GM18507 (cell line): ENCODE results near the gene YIF1A.
"Not testable (repeated sequence)": the region's sequence is repeated elsewhere in the genome, so short reads cannot be mapped to it uniquely, and the experiment has no call there.

Experiments
- DNase-seq: peaks from one replicate; pipeline ENCODE4 v3.0.0; 2011; ENCODE audit warnings: low read depth; ENCODE audit not compliant: insufficient read length; ENCODE audit errors: extremely low spot score
- FAIRE-seq: peaks from 2 replicates; lab custom pipeline; 2011; peaks lifted over from hg19 to GRCh38; lab: Jason Lieb, UNC

The YIF1A gene

DNA sequence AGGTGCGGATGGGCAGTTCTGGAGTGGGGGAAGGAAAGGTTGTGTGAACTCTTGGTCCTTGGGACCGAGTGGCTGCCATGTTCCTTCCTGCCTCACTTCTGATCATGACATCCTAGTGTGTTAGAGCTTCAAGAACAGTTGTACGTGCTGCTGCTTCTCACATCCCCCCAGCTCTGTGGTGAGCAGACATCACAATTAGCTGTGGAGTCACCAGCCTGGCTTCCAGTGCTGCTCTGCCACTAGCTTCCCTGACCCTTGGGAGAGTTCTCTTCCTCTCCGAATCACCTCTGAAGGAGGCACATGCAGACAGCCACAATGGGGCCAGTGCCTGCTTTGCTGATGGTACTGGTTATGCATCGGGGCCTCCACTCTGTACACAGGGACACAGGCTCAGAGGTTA lies 26.8 kb downstream of the YIF1A start:
- DNase-seq (no peak), FAIRE-seq (no peak)

DNA sequence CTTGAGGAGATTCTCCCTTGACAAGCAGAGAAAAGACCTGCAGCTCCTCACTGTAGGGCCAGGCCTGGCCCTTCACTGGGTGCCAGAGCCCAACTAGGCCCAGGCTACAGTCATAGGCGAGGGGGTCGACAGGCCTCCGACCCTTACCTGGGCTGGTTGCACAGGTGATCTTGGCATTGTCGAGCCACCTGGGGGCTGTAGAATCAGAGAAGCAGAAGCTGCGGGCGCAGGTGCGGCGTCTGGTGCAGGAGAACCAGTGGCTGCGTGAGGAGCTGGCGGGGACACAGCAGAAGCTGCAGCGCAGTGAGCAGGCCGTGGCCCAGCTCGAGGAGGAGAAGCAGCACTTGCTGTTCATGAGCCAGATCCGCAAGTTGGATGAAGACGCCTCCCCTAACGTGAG lies 27.4 kb downstream of the YIF1A start:
- DNase-seq, result no peak
- FAIRE-seq, result no peak

DNA sequence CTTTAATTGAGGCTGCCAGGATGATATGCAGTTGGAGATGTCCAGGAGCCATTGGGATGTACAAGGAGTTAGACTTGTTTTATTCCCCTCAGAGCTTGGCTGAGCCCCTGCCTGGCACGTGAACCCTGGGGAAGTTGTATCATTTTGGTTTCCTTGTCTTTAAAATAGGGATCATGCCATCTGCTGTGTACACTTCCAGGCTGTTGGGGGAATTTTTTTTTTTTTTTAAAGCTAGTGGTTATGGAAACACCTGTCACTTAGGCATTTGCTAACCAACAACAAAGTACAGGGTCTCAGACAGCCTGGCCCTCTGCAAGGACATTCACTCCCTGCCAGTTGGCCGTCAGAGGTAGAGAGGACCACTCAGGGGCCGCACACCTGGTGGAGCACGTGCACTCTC lies 29.0 kb downstream of the YIF1A start:
- no peak for DNase-seq
- FAIRE-seq, result no peak

DNA sequence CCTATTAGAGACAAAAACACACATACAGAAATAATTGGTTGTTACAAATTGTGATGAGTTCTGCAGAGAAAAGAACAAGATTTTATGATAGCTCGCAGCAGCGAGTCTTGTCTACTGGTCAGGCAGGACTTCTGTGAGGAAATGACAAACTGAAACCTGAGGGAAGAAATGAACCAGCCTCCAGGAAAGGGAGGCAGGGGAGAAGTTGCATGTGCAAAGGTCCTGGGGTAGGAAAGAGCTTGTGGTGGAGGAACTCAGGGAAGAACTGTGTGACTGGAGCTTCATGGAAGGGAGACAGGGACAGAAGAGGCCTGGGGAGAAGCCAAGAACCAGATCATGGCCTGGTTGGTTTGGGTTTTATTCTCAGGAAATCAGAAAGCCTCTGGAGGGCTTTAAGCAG lies 29.7 kb downstream of the YIF1A start:
- DNase-seq (no peak), FAIRE-seq (no peak)

DNA sequence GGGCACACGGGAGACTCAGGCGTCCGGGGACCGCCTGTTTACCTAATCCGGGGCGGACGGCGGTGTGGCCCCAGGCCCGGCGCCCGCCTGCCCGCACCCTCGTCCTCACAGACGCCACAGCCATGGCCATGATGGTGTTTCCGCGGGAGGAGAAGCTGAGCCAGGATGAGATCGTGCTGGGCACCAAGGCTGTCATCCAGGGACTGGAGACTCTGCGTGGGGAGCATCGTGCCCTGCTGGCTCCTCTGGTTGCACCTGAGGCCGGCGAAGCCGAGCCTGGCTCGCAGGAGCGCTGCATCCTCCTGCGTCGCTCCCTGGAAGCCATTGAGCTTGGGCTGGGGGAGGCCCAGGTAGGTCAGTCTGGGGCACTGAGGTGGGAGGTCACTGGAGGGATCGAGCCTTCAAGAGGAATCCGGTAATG lies 30.5 kb downstream of the YIF1A start:
- DNase-seq (no peak), FAIRE-seq (no peak)

DNA sequence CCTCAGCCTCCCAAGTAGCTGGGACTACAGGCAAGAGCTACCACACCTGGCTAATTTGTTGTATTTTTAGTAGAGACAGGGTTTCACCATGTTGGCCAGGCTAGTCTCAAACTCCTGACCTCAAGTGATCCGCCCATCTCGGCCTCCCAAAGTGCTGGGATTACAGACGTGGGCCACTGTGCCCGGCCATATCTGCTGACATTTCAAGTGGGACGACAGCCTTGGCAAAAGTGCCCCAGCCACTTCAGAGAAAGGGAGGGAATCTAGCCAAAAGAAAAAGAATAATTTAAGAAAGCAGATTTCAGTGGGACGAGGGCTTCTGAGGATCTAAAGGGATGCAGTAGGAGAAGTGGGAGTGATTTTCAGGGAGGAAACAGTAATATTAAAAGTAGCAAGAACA lies 35.9 kb downstream of the YIF1A start:
- DNase-seq, FAIRE-seq: not testable (repeated sequence)

DNA sequence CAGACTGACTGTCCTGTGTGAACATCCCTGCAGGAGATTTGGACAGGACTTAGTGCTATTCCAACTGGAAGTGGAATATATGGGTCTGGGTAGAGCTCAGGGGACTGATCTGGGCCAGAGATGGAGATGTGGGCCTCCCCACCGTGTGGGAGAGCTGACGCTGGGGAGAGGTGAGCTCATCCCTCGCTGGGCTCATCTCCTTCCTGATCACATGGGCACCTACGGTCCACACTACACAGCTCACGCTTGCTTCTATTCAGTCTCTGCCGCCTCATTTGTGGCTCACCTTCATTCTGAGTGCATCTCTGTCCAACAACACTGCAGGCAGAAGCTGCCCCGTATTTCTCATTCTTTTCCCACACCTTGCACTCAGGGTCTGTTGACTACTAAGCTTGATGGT lies 37.1 kb downstream of the YIF1A start:
- no peak for DNase-seq
- FAIRE-seq, result no peak

DNA sequence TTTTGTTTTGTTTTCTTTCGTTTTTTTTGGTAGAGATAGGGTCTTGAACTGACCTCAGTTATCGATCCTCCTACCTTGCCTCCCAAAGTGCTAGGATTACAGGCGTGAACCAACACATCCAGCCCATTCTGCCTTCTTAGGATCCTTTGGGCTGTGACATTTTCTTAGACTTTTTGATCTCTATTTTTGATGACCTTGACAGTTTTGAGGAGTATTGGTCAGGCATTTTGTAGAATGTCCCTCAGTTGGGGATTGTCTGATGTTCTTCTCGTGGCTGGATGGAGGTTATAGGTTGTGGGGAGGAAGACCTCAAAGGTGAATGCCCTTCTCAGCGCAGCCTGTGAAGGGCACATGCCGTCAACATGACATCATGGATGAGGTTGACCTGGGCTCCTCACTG lies 40.0 kb downstream of the YIF1A start:
- FAIRE-seq (no peak), DNase-seq (no peak)

DNA sequence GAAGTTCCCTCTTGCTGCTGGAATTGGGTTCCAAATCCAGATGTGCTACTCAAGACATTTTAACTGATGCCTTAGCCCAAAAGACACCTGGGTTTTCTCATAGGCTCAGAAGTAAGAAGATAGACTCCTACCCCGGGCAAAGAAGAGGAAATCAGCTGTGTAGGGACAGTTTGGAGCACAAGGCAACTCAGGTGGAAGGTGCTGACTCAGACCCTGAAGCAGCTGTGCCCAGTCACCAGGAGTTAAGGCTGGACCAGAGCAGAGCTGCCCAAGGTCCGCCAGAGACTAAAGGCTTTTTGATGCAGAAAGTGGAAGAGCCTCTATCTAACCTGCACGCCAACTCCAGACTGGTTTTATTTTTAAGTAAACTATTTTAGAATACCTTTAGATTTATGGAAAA lies 41.1 kb downstream of the YIF1A start:
- FAIRE-seq (no peak), DNase-seq (no peak)

DNA sequence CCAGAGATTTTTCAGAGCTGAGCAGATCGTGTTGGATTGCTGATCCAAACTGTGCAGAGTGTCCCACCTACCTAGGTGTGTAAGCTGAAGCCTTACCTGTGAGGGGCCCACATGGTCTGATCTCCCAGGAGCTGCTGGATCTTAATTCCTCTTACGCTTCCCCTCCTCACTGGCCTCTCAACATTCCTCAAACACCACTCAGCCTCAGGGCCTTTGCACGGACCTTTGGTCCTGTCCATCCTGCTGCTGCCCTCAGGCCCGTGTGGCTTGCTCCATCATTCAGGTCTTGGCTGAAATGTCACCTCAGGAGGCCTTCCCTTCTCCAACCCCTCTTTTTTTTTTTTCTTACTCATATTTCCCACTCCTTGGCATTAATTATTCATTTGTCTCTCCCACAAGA lies 41.6 kb downstream of the YIF1A start:
- no peak for DNase-seq
- FAIRE-seq, result no peak

DNA sequence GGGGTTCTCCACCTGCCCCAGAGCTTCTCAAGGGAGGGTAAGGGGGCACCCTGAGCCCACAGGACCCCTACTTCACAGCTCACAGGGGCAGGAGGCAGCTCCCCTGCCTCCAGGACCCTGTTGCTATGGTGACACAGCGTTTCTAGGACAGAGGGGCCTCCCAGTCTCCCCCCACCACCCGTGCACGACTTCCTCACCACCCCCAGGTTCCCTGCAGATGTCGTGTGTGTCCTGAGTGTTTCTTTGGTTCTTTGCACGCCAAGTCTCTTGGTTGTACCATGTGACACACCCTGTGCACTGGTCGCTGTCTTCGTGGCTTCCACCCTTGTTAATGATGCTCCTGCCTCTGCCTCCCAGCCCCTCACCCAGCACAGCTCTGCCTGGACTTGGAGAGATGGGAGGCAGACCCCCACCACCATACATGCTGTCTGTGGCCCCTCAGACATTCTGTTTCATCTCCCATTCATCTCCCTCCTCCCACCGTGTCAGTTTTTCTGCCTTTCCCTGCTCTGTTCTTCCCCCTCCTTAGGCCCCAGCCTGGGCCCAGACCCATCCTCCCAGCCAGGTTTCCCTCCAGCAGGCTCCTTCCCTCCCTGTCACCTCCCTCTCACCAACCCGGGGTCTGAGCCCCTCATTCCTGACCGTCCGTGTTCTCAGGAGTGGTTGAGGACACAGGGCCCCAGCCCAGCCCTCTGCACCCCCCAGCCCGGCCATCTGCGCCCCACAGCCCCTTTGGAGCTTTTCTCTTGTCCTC lies 45.0 kb downstream of the YIF1A start:
- DNase-seq (no peak), FAIRE-seq (no peak)

DNA sequence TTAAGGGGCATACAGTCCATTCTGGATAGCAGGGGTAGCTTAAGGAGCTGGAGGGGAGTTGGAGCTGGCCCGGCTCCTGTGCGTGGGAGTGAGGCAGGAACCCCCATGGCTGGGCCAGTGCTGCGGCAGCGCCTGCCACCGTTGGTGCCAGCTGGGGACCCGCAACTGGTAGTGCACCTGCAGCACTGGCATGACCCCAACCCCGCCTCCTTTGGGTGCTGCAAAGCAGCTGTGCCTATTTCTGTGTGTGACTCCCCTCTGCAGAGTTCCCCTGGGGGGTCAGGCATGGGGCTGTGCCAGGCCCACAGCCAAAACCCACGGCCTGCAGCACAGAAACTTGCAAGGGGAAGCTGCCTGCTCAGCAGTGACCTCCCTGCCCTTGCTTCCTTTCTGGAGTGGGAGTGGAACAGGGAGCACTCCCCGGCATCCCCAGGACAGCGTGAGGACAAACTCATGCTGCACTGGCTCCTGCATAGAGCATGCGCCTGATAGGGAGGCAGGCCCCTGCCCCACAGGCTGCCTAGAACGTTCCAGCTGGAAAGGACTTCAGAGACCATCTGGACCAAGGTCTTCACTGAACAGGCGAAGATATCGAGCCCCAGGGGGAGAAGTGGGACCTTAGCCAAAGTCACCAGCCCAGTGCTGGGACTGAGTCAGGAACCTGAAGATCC lies 46.7 kb downstream of the YIF1A start:
- DNase-seq (no peak), FAIRE-seq (no peak)

DNA sequence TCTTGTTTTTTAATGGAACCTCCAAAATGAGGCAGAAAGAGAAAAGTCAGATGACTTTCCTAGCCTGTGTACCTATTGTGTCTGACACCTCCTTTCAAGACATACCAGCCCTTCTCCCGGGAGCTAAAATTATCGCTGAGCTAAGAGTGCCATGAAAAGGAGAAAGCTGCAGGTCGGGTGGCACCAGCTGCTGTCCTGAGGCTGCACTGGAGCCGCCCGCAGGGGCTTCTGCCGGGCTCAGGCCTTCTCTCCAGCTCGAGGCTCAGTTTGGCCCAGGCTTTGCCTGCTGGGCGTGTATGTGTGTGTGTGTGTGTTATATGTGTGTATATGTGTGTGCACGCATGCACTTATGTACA lies 48.2 kb downstream of the YIF1A start:
- DNase-seq (no peak), FAIRE-seq (no peak)

DNA sequence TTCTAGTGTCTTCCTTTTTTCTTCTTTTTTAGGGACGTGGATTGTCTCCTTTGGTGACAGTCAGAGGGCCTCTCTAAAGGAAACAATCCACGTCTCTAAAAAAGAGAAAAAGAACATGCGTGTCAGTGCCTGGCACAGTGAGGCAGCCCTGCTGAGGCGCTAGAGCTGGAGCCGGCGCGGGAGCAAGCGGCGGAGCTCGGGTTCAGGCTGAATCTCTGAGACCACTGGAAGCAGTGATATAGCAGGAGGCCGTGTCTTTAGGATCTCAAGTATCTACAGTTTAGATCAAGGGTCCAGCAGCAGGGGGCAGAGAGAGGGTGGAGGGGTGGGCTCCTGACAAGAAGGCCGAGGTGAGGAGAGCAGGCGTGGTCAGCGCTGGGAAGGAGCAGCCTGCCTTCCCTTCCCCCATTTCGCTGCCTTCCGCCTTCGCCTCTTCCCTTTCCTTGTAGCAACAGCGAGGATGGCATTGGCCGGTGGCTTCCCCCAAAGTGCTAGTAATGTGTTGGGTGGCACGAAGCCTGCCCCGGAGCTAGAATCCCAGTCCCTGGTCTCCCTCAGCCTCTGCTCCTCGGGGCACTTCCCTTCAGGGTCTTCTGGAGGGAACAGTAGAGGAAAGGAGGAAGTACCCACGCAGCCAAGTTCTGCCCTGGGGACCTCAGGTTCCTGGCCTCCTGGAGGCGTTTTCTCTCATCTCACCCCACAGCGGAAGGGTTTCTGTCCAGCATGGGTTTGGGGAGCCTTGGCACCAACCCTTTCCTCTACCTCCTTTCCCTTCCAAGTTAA lies 48.8 kb downstream of the YIF1A start:
- FAIRE-seq (no peak), DNase-seq (no peak)

DNA sequence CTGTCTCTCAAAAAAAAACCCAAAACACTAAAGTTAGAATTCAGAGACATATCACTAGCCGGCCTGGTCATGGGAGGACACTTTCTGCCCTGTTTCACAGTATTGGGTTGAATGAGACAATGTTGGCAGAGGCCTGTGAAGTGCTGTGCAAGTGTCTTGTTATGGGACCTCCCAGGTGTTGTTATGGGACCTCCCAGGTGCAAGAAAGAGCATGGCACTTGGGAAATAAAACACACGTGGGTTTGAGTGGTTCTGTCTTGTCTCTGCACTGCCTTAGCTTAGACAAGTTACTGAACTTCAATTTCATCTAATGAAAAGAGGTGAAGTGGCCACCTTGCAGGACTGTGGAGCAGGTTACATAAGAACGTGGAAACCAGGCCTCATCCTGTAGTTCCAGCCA lies 49.4 kb downstream of the YIF1A start:
- no peak for FAIRE-seq
- DNase-seq, result no peak

DNA sequence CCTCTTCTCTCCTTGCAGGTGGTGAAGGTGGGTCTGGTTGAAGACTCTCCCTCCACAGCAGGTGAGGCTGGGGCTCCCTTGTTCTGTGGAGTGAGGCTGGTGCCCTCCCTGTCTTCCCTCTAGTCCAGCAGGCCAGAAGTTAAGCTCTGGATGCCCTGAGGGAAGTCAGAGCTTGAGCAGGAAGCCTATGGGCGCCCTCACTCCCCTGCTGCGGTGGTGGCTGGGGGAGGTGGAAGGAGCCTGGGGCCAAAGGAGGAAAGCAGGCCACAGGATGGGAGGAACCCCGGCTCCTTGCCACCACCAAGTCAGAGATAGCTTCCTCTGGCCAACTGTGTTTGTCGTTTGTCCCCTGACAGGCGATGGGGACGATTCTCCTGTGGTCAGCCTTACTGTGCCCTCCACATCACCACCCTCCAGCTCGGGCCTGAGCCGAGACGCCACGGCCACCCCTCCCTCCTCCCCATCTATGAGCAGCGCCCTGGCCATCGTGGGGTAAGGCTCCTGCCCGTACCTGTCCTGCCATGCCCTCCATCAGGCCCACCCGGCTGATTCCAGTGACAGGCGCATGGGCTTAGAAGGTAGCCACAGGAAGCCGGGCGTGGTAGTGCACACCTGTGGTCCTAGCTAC lies 50.0 kb downstream of the YIF1A start:
- FAIRE-seq, result no peak
- no peak for DNase-seq

DNA sequence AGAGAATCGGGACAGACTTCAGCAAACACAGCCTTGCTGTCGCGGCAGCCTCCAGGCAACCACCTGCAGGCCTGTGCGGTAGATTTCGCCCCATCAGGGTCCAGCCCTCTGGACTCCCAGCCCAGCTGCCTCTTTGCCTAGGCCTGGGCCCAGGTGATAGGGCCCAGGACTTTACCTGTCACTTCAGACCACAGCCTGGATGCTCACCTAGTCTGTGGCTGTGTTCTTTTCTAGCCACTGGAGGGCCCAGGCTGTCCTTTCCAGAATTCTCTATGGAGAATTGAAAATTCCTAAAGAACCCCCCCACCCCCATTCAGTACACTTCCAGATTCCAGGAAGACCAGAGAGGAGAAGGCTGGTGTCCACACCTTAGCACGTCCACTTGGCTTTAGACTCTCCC lies 51.1 kb downstream of the YIF1A start:
- no peak for DNase-seq
- no peak for FAIRE-seq

DNA sequence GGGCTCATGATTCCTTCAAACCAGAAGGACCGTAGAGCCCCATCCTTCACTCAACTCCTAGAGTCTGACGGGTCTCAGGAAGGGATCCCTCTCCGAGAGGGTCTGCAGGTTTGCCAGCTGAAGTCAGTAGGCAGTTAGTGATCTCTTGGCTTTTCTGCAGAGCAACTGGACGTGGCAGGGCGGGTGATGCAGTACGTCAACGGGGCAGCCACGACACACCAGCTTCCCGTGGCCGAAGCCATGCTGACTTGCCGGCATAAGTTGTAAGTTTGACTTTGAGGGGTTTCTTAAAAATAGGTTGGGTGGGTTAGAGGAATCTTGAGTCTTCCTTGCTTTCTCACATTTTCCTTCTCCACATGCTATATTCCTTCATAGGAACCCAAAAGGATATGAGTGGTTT lies 53.8 kb downstream of the YIF1A start:
- DNase-seq (no peak), FAIRE-seq (no peak)
